NCI-H2171 treated with DMSO at 0.1 percent for 48 hours (cell line): ENCODE data around the gene TCEA2.

ENCODE experiments used
- DNase-seq: peaks from one replicate; lab custom pipeline; 2025; lab: John Stamatoyannopoulos, UW

Gene TCEA2

GRCh38 chr20:64065062-64065973 lies 2.3 kb downstream of the TCEA2 start:
- DNase-seq = no peak

DNA sequence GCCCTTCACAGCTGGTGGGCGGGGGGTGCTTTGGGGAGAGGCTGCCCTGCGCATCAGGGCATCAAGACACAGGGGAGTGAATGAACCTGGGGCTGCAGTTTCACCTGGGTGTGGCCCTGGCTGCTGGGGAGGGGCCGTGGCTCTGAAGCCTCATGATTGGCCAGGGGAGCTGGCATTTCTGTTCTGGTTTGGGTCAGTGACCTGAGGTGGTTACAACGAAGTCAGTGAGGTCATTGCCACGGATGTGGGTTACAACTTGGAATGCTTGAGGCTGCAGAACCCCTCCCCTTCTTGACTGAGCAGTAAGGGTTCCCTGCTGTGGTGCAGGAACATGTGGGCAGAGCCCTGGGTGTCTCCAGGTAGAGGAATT lies 3.0 kb downstream of the TCEA2 start:
- DNase-seq = no peak

GRCh38 chr20:64067005-64067632 lies 4.1 kb downstream of the TCEA2 start:
- DNase-seq = no peak

DNA sequence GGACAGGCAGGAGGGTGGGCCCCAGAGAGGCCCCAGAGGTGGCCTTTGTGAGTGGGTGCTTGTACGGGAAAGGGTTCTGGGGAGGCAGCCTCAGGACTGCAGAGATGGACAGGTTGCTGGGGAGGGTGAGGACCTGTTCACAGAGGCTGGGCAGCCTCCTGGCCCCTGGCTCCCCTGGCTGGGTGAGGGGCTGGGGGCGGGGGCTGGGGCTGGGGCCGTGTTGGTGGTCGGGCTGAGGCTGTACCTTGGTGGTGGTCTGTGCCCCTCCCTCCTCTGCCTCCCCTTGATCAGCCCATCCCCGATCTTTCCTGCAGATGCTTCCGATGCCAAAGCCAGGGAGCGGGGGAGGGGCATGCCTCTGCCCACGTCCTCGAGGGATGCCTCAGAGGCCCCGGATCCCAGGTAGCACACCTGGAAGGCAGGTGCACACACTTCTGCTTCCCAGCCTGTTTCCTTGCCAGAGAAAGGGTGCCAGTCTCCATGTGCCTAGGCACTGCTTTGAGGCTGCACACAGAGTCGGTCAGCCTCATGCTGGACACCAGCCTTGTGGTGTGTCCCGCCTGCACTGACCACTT lies 4.8 kb downstream of the TCEA2 start:
- DNase-seq = no peak

GRCh38 chr20:64068386-64069208 lies 5.6 kb downstream of the TCEA2 start:
- no peak for DNase-seq

DNA sequence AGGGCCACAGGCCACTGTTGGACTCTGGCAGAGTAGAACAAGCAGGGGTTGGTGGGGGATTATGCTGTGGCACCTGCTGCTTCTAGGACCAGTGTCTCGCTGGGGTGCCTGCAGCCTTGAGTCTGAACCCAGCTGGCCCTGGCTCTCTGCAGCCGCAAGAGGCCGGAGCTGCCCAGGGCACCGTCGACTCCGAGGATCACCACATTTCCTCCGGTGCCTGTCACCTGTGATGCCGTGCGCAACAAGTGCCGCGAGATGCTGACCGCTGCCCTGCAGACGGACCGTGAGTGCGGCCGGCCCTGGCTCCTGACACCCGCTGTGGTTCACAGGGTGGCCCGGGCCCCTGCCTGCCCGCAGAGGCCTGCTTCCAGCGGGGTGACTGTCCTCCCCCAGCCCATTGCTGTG lies 6.2 kb downstream of the TCEA2 start:
- no peak for DNase-seq

DNA sequence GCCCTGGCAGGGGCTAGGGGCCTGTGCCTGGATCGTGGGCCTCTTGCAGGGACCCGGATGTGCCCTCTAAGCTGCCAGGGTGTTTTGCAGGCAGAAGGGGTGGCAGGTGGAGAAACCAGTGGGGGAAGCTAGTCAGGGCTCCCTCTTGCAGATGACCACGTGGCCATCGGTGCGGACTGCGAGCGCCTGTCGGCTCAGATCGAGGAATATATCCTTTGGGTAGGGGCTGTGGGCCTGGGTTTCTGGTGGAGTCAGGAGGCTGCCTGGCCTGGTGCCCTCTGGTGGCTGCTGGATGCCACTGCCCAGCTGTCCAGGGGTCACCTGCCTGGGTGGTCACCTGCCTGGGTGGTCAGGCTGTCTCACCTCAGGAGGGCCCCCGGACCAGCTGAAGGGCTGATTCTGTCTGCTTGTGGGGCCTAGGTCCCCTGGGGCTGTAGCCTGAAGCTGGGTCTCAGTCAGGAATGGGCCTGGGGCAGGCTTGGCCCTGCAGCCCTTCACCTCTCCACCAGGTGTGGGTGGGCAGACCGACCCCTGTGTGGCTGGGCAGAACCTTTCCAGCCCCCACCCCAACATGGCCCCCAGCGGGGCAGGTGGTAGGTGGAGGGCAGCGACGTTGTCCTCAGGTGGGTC lies 6.7 kb downstream of the TCEA2 start:
- no peak for DNase-seq

DNA sequence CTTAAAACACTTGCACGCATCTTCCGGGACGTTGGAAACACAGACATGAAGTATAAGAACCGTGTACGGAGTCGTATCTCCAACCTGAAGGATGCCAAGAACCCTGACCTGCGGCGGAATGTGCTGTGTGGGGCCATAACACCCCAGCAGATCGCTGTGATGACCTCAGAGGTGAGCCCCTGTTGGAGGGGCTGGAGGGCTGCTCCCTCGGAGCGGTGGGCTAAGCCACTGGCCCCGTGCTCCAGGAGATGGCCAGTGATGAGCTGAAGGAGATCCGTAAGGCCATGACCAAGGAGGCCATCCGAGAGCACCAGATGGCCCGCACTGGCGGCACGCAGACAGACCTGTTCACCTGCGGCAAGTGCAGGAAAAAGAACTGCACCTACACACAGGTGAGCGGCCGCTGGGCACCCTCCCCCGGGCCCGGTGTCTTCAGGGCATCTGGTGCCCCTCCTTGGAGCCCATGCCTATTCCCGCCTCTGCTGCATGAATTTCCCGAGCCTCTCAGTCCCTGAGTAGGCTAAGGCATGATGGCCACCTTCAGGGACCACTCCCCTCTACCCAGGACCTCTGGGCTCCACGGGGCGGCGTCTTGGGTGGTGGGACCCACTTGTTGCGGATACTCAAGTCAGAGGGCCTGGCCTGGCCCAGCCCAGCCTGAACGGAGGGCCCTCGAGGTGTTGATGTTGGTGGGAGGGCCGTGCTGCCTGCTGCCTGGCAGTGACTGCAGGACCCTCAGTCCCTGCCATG lies 7.4 kb downstream of the TCEA2 start:
- no peak for DNase-seq

DNA sequence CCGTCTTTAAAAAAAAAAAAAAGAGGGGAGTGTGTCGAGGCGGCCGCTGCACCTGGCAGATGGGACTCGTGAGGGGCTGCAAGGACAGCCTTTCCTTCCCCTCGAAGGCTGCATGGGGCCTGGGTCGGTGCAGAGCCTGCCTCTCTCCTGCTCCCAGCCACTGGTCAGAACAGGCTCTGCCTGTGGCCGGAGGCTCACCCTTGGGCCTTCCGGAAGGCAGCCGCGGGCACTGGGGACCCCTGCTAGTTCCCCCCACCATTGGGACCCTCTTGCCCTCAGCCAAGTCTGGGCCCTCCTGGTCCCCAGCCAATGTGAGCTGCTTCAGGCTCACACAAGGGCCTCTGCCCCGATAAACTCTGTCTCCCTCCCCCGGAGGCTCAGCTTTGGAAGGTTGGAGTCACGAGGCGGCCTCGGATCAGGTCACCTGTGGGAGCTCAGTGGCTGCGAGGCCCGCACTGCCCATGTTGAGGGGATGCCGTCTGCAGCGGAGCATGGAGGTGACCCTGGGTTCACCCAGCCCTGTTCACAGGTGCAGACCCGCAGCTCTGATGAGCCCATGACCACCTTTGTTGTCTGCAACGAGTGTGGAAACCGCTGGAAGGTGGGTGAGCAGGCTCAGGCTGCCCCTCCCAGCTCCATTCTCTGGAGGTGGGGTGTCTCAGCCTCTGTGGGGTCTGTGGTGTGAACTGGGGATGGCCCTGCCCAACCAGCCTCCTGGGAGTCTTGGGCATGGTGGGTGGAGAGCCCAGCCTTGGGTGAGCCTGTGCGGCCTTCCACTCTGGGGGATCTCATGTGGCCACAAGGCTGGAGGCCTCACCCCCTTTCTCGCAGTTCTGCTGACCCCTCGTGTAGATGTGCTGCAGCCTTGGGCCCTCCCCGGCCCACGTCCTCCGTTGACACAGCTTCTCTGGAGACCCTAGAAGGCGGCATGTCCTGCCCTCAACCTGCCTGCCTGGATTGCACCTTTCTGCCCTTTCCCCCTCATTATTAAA lies 8.6 kb downstream of the TCEA2 start:
- DNase-seq = no peak

DNA sequence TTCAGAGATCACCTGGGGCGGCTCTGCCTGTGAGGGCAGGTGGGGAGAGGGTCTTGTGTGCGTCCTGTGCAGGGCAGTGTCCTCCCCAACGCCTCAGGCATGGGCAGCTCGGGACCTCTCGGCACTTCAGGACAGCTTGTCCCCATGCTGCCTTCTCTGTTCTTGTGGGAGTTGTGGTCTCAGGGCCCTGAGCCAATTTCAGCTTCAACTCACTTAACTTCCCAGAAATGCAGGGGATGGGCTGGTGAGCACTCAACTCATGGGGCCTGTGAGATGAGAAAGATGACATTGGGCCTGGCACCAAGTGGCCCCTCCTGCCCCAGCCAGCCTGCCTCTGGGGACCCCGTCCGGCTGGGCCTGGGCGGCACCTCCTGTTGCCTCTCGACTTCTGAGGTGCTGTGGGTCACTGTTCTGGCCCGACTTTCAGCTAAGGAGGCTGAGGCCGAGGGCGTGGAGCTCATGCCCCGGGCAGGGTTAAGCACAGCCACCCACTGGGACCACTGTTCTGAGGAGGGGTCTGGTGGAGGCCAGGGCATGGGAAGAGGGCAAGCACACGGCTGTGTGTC lies 9.6 kb downstream of the TCEA2 start:
- no peak for DNase-seq

- DNase-seq = no peak
These were observed 10.6 kb downstream of the TCEA2 start for GRCh38 chr20:64073476-64074183.

DNA sequence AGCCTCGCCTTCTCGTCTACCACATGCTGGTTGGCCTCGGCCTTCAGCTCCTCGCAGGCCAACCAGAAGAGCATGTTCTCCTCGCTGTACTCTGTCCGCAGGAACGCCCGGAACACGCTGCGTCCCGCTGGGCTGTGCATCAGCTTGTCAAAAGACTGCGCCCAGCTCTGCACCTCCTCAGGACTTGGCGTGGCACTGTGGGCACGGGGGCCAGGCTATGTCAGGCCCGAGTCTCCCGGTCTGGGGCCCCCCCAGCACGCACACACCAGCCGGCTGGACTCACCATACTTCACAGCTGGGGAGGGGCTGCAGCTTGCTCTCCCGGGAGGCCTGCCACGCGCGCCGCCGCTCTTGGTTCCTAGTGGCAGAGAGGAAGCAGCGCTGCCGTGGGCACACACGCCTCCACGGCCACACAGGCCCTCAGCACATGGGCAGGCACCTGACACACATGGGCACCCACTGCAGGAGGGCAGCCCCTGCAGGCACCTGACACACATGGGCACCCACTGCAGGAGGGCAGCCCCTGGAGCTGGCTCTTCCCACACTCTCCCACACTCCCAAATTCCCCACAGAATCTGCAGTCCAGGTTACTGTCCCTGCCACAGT lies 11.3 kb downstream of the TCEA2 start:
- DNase-seq = no peak

GRCh38 chr20:64074963-64075362 lies 12.0 kb downstream of the TCEA2 start:
- DNase-seq = no peak

GRCh38 chr20:64075556-64075955 lies 12.6 kb downstream of the TCEA2 start:
- DNase-seq = no peak

GRCh38 chr20:64076061-64076997 lies 13.3 kb downstream of the TCEA2 start:
- no peak for DNase-seq

- no peak for DNase-seq
These were observed 14.1 kb downstream of the TCEA2 start for GRCh38 chr20:64077094-64077493.

DNA sequence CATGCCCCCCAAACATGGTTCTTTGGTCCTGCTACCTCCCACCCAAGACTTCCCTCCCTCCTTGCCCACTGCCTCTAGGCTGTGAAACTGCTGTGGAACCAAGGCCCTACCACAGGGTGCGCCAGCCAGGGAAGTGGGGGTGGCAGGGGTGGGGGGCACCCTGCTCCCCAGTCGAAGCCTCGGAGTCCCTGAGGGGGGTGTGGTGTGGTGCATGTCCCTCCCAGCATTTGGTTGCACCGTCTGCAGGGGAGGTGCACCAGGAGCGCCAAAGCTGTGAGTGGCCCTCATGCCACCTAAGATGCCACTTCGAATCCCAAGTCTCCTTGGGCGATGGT lies 14.5 kb downstream of the TCEA2 start:
- DNase-seq = no peak
